Type B pancreatic cell (in vitro differentiated cells): ENCODE results near the gene ARPC5. TPM values are rescaled to one million over a fixed set of nuclear protein-coding genes. Genes with fewer than 3 reads are reported as not detected.

ENCODE experiments used
- DNase-seq: peaks from one replicate; pipeline ENCODE4 v3.0.0; 2021; ENCODE audit warnings: mixed read lengths; ENCODE audit not compliant: unreplicated experiment; ENCODE audit errors: extremely low spot score
- H3K27ac Mint-ChIP-seq: 2 replicates; pipeline ENCODE4 v1.8.0; 2021; ENCODE audit warnings: mild to moderate bottlenecking, mixed read lengths
- H3K27me3 Mint-ChIP-seq: 2 replicates; pipeline ENCODE4 v1.8.0; 2021; ENCODE audit warnings: mixed read lengths
- H3K36me3 Mint-ChIP-seq: 2 replicates; pipeline ENCODE4 v1.8.0; 2021; ENCODE audit warnings: mixed read lengths
- H3K4me1 Mint-ChIP-seq: one replicate; pipeline ENCODE4 v1.8.0; 2021; ENCODE audit warnings: mixed read lengths; ENCODE audit not compliant: unreplicated experiment
- H3K4me3 Mint-ChIP-seq: 2 replicates; pipeline ENCODE4 v1.8.0; 2021; ENCODE audit warnings: mild to moderate bottlenecking, mixed read lengths
- H3K9me3 Mint-ChIP-seq: 2 replicates; pipeline ENCODE4 v1.8.0; 2021; ENCODE audit warnings: mixed read lengths
- CTCF ChIP-seq: fragments of 200-600 bp; sonication (generic); conservative IDR thresholded peaks from 2 replicates; pipeline ENCODE4 v1.5.0; 2021; ENCODE audit warnings: antibody characterized with exemption, mild to moderate bottlenecking
- total RNA-seq: library from RNA; stranded (reverse); gene quantifications from 2 replicates; pipeline ENCODE4 v1.2.1, GENCODE V29; 2021; ENCODE audit warnings: low replicate concordance

The ARPC5 gene
- total RNA-seq, 1 donor from 2014 or later: 83.5 TPM

- no peaks in the 10 kb centered on the region for H3K4me1 Mint-ChIP-seq
- H3K4me3 Mint-ChIP-seq: no peak overlapping the region
- TF ChIP-seq CTCF: no peak
- H3K36me3 Mint-ChIP-seq: no peaks in the 10 kb centered on the region
- no peak for DNase-seq
- no peaks in the 10 kb centered on the region for H3K27me3 Mint-ChIP-seq
- no peak overlapping the region for H3K27ac Mint-ChIP-seq
- peaks cover 6% of the 10 kb centered on the region for H3K9me3 Mint-ChIP-seq
These were observed 40.5 kb upstream of the ARPC5 start for GRCh38 chr1:183675883-183676585.

GRCh38 chr1:183675381-183675780 is 39.8 kb upstream of the ARPC5 start:
- Mint-ChIP-seq H3K9me3 (peaks cover 6% of the 10 kb centered on the region), H3K27ac (no peak overlapping the region), H3K4me3 (no peak overlapping the region), H3K4me1 (no peaks in the 10 kb centered on the region), H3K27me3 (no peaks in the 10 kb centered on the region), H3K36me3 (no peaks in the 10 kb centered on the region)
- TF ChIP-seq CTCF: no peak
- no peak for DNase-seq

- Mint-ChIP-seq H3K36me3 (no peaks in the 10 kb centered on the region), H3K4me1 (no peaks in the 10 kb centered on the region), H3K27ac (no peak overlapping the region), H3K27me3 (no peaks in the 10 kb centered on the region), H3K9me3 (peaks cover 6% of the 10 kb centered on the region), H3K4me3 (no peak overlapping the region)
- TF ChIP-seq CTCF: no peak
- no peak for DNase-seq
These were observed 39.3 kb upstream of the ARPC5 start for GRCh38 chr1:183674886-183675285.

GRCh38 chr1:183674339-183674738 is 38.8 kb upstream of the ARPC5 start:
- Mint-ChIP-seq H3K9me3 (peaks cover 6% of the 10 kb centered on the region), H3K4me1 (no peaks in the 10 kb centered on the region), H3K27me3 (no peaks in the 10 kb centered on the region), H3K27ac (no peak overlapping the region), H3K36me3 (peaks cover 1% of the 10 kb centered on the region), H3K4me3 (no peak overlapping the region)
- no peak for TF ChIP-seq CTCF
- no peak for DNase-seq

- DNase-seq: no peak
- H3K27ac Mint-ChIP-seq: no peak overlapping the region
- H3K4me3 Mint-ChIP-seq: no peak overlapping the region
- peaks cover 3% of the 10 kb centered on the region for H3K36me3 Mint-ChIP-seq
- H3K9me3 Mint-ChIP-seq: peaks cover 6% of the 10 kb centered on the region
- TF ChIP-seq CTCF: no peak
- H3K4me1 Mint-ChIP-seq: no peaks in the 10 kb centered on the region
- H3K27me3 Mint-ChIP-seq: no peaks in the 10 kb centered on the region
These were observed 38.2 kb upstream of the ARPC5 start for GRCh38 chr1:183673605-183674323.
